ENCODE data around the gene MTREX.

The MTREX gene

DNA sequence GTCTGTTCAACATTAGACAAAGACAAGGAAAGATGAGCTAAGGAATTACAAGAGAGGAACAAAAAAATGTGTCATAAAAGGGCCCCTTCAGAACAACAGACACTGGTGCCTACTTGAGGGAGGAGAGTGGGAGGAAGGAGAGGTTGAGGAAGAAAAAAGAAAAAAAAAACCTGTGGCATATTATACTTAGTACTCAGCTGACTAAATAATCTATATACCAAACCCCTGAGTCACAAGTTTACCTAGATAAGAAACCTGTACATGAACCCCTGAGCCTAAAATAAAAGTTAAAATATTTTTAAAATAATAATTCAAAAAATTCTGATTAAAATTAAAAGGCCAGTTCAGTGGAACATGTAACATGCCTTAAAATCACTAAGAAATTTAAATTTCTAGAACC lies 107.3 kb downstream of the MTREX start:
- no peak overlapping the region for H3K4me3 ChIP-seq (ENCODE audit: low read depth, low read length)
- CTCF ChIA-PET: interaction anchor here (1.5 to 1.8 kb wide), 4 partner anchors 9 to 277 kb away, joined by 3 to 8 read pairs (median 4); no protein-coding TSS in a partner anchor
- DNase-seq (ENCODE audit: low read depth, low spot score): no peak
- TF ChIP-seq, protein P1, sequence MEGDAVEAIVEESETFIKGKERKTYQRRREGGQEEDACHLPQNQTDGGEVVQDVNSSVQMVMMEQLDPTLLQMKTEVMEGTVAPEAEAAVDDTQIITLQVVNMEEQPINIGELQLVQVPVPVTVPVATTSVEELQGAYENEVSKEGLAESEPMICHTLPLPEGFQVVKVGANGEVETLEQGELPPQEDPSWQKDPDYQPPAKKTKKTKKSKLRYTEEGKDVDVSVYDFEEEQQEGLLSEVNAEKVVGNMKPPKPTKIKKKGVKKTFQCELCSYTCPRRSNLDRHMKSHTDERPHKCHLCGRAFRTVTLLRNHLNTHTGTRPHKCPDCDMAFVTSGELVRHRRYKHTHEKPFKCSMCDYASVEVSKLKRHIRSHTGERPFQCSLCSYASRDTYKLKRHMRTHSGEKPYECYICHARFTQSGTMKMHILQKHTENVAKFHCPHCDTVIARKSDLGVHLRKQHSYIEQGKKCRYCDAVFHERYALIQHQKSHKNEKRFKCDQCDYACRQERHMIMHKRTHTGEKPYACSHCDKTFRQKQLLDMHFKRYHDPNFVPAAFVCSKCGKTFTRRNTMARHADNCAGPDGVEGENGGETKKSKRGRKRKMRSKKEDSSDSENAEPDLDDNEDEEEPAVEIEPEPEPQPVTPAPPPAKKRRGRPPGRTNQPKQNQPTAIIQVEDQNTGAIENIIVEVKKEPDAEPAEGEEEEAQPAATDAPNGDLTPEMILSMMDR (IDR thresholded peaks at IDR 0.05; ENCODE audit: insufficient read depth, low read length, missing control alignments): no peak
- POLR2A ChIA-PET: no interaction called here

GRCh38 chr5:55416306-55416705 lies 108.5 kb downstream of the MTREX start:
- ChIA-PET POLR2A (no interaction called here), CTCF (interaction anchor here (1.1 to 1.6 kb wide), 2 partner anchors 24 to 245 kb away, joined by 3 to 4 read pairs; no protein-coding TSS in a partner anchor)
- TF ChIP-seq, protein P1 (IDR thresholded peaks at IDR 0.05; ENCODE audit: insufficient read depth, low read length, missing control alignments): no peak
- no peak for DNase-seq (ENCODE audit: low read depth, low spot score)
- H3K4me3 ChIP-seq (ENCODE audit: low read depth, low read length): no peak overlapping the region

GRCh38 chr5:55418994-55419968 lies 111.5 kb downstream of the MTREX start:
- POLR2A ChIA-PET: interaction anchor here (0.6 to 1.1 kb wide), 4 partner anchors 21 to 502 kb away, joined by 3 read pairs; no protein-coding TSS in a partner anchor

DNA sequence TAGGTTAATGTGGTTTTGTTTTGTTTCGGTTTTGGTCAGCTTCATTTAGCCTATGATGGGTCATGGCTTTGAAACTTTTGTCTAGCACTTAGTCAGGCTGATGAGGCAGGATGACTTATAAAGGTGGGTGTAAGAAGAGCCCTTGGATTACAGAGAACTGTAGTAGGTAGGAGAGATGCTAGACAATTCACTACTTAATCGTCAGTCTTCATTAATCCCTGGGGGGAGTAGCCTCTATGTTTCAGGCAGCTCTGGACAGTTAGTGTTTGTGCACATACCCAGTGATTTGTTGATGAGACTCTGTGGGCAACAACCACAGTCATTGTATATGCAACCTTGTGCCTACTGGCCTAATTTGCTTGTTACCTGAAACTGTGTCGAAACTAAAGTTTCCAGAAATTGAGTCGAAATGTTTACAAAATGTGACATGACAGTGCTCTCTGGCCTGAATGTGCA lies 113.3 kb downstream of the MTREX start:
- ChIA-PET CTCF (no interaction called here), POLR2A (no interaction called here)
- DNase-seq (ENCODE audit: low read depth, low spot score): no peak
- TF ChIP-seq, protein P1 (IDR thresholded peaks at IDR 0.05; ENCODE audit: insufficient read depth, low read length, missing control alignments): no peak
- no peak overlapping the region for H3K4me3 ChIP-seq (ENCODE audit: low read depth, low read length)

More at GRCh38 chr5:55418994-55419968, 111.5 kb downstream of the MTREX start:
- no peak overlapping the region for H3K4me3 ChIP-seq (ENCODE audit: low read depth, low read length)
- TF ChIP-seq, protein P1 (IDR thresholded peaks at IDR 0.05; ENCODE audit: insufficient read depth, low read length, missing control alignments): no peak
- CTCF ChIA-PET: interaction anchor here (1.1 to 2.2 kb wide), 6 partner anchors 12 to 273 kb away, joined by 3 to 11 read pairs (median 4); no protein-coding TSS in a partner anchor
- DNase-seq (ENCODE audit: low read depth, low spot score): no peak

GRCh38 chr5:55426455-55426854 lies 118.7 kb downstream of the MTREX start:
- no peak overlapping the region for H3K4me3 ChIP-seq (ENCODE audit: low read depth, low read length)
- DNase-seq (ENCODE audit: low read depth, low spot score): no peak
- ChIA-PET POLR2A (no interaction called here), CTCF (interaction anchor here (1.2 to 1.3 kb wide), 2 partner anchors 20 to 265 kb away, joined by 3 to 5 read pairs; no protein-coding TSS in a partner anchor)
- TF ChIP-seq, protein P1 (IDR thresholded peaks at IDR 0.05; ENCODE audit: insufficient read depth, low read length, missing control alignments): no peak

DNA sequence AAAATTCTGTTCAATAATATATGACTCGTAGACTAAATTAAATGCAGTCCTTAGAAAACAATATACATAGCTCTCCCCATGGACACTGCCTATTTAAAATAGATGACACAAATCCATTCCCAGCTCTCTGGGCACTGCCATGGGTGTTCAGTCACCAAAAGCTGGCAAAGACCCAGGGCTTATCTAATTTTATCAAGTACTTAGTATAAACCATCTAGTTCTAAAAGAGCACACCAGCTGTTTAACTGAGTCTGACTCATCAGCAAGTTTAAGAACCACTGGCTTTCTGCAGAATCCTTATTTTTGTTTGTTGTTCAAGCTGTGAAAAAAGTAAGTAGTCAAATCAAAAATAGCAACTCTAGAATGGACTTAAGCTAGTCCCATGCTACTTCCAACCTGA lies 119.4 kb downstream of the MTREX start:
- DNase-seq (ENCODE audit: low read depth, low spot score): peak; percentile 50
- ChIA-PET POLR2A (no interaction called here), CTCF (interaction anchor here (1.6 kb wide), 1 partner anchor 10 kb away, joined by 7 read pairs; no protein-coding TSS in a partner anchor)
- H3K4me3 ChIP-seq (ENCODE audit: low read depth, low read length): no peak overlapping the region
- TF ChIP-seq, protein P1 (IDR thresholded peaks at IDR 0.05; ENCODE audit: insufficient read depth, low read length, missing control alignments): no peak

Measured in AG04449 (cell line).